K562 (cell line): ENCODE data around the gene SPEF1. TPM values are rescaled to one million over a fixed set of nuclear protein-coding genes. Genes with fewer than 3 reads are reported as not detected.

Experiments
- POLR2AphosphoS2 ChIP-seq: IDR thresholded peaks from 2 replicates; pipeline ENCODE4 v1.6.1; 2012; ENCODE audit warnings: low read length, improper control_type of control experiment
- TCF7 ChIP-seq: sonication (generic); IDR thresholded peaks from 2 replicates; pipeline ENCODE4 v1.6.1; 2016; ENCODE audit warnings: antibody characterized with exemption, borderline replicate concordance
- polyA plus RNA-seq, 8 experiments: library from polyadenylated mRNA; depleted of rRNA in 4 of 8; stranded (reverse) in 5 of 8; unstranded in 3 of 8; fragments of >200 nt; fragmentation: Nextera tagmentation in 2 of 8; fragmentation: Illumina TruSeq in 1 of 8; extraction: Ambion mirVana in 2 of 8; extraction: Trizol in 1 of 8; gene quantifications; 2 replicates each; pipeline versions ENCODE4 v1.2.1 to v1.2.3, GENCODE V29; 2011 to 2014; ENCODE audit warnings: inconsistent platforms in 1 of 8, missing spikeins in 1 of 8
- total RNA-seq, 7 experiments: library from RNA; depleted of rRNA in 6 of 7; stranded (reverse); fragments of >200 nt in 6 of 7; fragmentation: Illumina TruSeq in 2 of 7; extraction: Trizol in 2 of 7; gene quantifications; 2 replicates each; pipeline versions ENCODE4 v1.2.1 to v1.2.3, GENCODE V29; 2011 to 2021; ENCODE audit warnings: low replicate concordance in 1 of 7
- TF ChIP-seq, protein P1 (sequence below), 2 experiments: fragments of 450-650 bp; formaldehyde crosslinking in 1 of 2; IDR thresholded peaks; 2 replicates each; pipeline versions ENCODE4 v1.4.0 to v1.6.1; 2014 to 2020; ENCODE audit warnings: mild to moderate bottlenecking in 2 of 2, borderline replicate concordance in 1 of 2, low read depth in 1 of 2
- TF ChIP-seq, protein P2 (sequence below), 2 experiments: IDR thresholded peaks; 2 replicates each; pipeline ENCODE4 v1.6.1; 2012; ENCODE audit warnings: improper control_type of control experiment in 2 of 2, low read depth in 2 of 2, low read length in 2 of 2, borderline replicate concordance in 1 of 2
- TF ChIP-seq, protein P3 (sequence below): fragments of 450-650 bp; IDR thresholded peaks from 2 replicates; pipeline ENCODE4 v1.6.1; 2016; ENCODE audit warnings: mild to moderate bottlenecking, moderate library complexity

Gene SPEF1
- total and polyA plus RNA-seq, 9 of the 15 experiments (the other 6 are each of a cell fraction or from before 2014, with no cell fraction given), result not detected

DNA sequence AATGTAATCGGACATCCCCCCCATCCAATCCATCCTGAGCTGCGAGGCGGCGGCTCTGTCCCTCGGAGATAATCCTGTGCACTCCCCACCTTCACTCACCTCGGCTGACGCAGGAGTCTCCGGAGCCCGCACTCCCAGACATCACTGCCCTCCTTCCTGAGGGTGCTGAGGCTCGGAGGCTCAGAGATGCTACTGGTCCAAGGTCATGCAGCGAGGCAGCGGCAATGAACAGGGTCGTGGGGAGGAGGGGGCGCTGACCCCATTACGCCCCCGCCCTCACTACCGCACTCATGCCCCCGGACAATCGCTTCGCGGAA lies 14.2 kb downstream of the SPEF1 start (continued):
- TF ChIP-seq, protein P1, sequence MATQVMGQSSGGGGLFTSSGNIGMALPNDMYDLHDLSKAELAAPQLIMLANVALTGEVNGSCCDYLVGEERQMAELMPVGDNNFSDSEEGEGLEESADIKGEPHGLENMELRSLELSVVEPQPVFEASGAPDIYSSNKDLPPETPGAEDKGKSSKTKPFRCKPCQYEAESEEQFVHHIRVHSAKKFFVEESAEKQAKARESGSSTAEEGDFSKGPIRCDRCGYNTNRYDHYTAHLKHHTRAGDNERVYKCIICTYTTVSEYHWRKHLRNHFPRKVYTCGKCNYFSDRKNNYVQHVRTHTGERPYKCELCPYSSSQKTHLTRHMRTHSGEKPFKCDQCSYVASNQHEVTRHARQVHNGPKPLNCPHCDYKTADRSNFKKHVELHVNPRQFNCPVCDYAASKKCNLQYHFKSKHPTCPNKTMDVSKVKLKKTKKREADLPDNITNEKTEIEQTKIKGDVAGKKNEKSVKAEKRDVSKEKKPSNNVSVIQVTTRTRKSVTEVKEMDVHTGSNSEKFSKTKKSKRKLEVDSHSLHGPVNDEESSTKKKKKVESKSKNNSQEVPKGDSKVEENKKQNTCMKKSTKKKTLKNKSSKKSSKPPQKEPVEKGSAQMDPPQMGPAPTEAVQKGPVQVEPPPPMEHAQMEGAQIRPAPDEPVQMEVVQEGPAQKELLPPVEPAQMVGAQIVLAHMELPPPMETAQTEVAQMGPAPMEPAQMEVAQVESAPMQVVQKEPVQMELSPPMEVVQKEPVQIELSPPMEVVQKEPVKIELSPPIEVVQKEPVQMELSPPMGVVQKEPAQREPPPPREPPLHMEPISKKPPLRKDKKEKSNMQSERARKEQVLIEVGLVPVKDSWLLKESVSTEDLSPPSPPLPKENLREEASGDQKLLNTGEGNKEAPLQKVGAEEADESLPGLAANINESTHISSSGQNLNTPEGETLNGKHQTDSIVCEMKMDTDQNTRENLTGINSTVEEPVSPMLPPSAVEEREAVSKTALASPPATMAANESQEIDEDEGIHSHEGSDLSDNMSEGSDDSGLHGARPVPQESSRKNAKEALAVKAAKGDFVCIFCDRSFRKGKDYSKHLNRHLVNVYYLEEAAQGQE (IDR thresholded peaks at IDR 0.05; ENCODE audit: borderline replicate concordance), result no peak
- TF ChIP-seq, protein P1 (CRISPR knock-in tag; IDR thresholded peaks at IDR 0.05; ENCODE audit: low read depth), result no peak
- TF ChIP-seq, protein P2, sequence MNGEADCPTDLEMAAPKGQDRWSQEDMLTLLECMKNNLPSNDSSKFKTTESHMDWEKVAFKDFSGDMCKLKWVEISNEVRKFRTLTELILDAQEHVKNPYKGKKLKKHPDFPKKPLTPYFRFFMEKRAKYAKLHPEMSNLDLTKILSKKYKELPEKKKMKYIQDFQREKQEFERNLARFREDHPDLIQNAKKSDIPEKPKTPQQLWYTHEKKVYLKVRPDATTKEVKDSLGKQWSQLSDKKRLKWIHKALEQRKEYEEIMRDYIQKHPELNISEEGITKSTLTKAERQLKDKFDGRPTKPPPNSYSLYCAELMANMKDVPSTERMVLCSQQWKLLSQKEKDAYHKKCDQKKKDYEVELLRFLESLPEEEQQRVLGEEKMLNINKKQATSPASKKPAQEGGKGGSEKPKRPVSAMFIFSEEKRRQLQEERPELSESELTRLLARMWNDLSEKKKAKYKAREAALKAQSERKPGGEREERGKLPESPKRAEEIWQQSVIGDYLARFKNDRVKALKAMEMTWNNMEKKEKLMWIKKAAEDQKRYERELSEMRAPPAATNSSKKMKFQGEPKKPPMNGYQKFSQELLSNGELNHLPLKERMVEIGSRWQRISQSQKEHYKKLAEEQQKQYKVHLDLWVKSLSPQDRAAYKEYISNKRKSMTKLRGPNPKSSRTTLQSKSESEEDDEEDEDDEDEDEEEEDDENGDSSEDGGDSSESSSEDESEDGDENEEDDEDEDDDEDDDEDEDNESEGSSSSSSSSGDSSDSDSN (IDR thresholded peaks at IDR 0.05; ENCODE audit: borderline replicate concordance in 1 of 2, low read depth in 2 of 2, low read length in 2 of 2), result no peak
- TF ChIP-seq POLR2AphosphoS2 (no peak), TCF7 (no peak)
- TF ChIP-seq, protein P3, sequence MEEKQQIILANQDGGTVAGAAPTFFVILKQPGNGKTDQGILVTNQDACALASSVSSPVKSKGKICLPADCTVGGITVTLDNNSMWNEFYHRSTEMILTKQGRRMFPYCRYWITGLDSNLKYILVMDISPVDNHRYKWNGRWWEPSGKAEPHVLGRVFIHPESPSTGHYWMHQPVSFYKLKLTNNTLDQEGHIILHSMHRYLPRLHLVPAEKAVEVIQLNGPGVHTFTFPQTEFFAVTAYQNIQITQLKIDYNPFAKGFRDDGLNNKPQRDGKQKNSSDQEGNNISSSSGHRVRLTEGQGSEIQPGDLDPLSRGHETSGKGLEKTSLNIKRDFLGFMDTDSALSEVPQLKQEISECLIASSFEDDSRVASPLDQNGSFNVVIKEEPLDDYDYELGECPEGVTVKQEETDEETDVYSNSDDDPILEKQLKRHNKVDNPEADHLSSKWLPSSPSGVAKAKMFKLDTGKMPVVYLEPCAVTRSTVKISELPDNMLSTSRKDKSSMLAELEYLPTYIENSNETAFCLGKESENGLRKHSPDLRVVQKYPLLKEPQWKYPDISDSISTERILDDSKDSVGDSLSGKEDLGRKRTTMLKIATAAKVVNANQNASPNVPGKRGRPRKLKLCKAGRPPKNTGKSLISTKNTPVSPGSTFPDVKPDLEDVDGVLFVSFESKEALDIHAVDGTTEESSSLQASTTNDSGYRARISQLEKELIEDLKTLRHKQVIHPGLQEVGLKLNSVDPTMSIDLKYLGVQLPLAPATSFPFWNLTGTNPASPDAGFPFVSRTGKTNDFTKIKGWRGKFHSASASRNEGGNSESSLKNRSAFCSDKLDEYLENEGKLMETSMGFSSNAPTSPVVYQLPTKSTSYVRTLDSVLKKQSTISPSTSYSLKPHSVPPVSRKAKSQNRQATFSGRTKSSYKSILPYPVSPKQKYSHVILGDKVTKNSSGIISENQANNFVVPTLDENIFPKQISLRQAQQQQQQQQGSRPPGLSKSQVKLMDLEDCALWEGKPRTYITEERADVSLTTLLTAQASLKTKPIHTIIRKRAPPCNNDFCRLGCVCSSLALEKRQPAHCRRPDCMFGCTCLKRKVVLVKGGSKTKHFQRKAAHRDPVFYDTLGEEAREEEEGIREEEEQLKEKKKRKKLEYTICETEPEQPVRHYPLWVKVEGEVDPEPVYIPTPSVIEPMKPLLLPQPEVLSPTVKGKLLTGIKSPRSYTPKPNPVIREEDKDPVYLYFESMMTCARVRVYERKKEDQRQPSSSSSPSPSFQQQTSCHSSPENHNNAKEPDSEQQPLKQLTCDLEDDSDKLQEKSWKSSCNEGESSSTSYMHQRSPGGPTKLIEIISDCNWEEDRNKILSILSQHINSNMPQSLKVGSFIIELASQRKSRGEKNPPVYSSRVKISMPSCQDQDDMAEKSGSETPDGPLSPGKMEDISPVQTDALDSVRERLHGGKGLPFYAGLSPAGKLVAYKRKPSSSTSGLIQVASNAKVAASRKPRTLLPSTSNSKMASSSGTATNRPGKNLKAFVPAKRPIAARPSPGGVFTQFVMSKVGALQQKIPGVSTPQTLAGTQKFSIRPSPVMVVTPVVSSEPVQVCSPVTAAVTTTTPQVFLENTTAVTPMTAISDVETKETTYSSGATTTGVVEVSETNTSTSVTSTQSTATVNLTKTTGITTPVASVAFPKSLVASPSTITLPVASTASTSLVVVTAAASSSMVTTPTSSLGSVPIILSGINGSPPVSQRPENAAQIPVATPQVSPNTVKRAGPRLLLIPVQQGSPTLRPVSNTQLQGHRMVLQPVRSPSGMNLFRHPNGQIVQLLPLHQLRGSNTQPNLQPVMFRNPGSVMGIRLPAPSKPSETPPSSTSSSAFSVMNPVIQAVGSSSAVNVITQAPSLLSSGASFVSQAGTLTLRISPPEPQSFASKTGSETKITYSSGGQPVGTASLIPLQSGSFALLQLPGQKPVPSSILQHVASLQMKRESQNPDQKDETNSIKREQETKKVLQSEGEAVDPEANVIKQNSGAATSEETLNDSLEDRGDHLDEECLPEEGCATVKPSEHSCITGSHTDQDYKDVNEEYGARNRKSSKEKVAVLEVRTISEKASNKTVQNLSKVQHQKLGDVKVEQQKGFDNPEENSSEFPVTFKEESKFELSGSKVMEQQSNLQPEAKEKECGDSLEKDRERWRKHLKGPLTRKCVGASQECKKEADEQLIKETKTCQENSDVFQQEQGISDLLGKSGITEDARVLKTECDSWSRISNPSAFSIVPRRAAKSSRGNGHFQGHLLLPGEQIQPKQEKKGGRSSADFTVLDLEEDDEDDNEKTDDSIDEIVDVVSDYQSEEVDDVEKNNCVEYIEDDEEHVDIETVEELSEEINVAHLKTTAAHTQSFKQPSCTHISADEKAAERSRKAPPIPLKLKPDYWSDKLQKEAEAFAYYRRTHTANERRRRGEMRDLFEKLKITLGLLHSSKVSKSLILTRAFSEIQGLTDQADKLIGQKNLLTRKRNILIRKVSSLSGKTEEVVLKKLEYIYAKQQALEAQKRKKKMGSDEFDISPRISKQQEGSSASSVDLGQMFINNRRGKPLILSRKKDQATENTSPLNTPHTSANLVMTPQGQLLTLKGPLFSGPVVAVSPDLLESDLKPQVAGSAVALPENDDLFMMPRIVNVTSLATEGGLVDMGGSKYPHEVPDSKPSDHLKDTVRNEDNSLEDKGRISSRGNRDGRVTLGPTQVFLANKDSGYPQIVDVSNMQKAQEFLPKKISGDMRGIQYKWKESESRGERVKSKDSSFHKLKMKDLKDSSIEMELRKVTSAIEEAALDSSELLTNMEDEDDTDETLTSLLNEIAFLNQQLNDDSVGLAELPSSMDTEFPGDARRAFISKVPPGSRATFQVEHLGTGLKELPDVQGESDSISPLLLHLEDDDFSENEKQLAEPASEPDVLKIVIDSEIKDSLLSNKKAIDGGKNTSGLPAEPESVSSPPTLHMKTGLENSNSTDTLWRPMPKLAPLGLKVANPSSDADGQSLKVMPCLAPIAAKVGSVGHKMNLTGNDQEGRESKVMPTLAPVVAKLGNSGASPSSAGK, result no peak
